Esophagus squamous epithelium (tissue), 4 donors: ENCODE results near the gene CAGE1.

ENCODE experiments used
- CTCF ChIP-seq, 6 experiments: fragments of 450-650 bp in 4 of 6; fragments of 200-600 bp in 2 of 6; sonication (generic) in 2 of 6; IDR thresholded peaks; one replicate each; pipeline ENCODE4 v1.5.1; 2016 to 2019; ENCODE audit warnings: antibody characterized with exemption in 6 of 6, mild to moderate bottlenecking in 4 of 6, moderate library complexity in 4 of 6
- POLR2A ChIP-seq, 4 donors: fragments of 450-650 bp; IDR thresholded peaks; one replicate each; pipeline ENCODE4 v1.6.1; 2017; ENCODE audit warnings: antibody characterized with exemption in 4 of 4, mild to moderate bottlenecking in 4 of 4, moderate library complexity in 3 of 4

GRCh38 chr6:7295916-7296315 is 93.6 kb downstream of the CAGE1 start:
- TF ChIP-seq CTCF (IDR thresholded peaks at IDR 0.05) (no peak), POLR2A (IDR thresholded peaks at IDR 0.05) (no peak)
